Tibial artery (tissue), 4 donors: ENCODE results near the gene MRGPRD.

Source experiments
- DNase-seq, 2 donors: peaks; one replicate each; pipeline ENCODE4 v3.0.0-alpha.2; 2019
- H3K27ac ChIP-seq, 2 donors: fragments of 200-600 bp; sonication (generic) in 1 of 2; 1 replicate in 1 of 2; 2 replicates in 1 of 2; pipeline ENCODE4 v1.5.1; 2018 to 2019; ENCODE audit warnings: mild to moderate bottlenecking in 1 of 2
- H3K27me3 ChIP-seq, 2 donors: fragments of 200-600 bp; sonication (generic) in 1 of 2; one replicate each; pipeline versions ENCODE4 v1.5.1 to v1.6.0; 2016 to 2019
- H3K36me3 ChIP-seq, 3 donors: fragments of 200-600 bp; sonication (generic) in 2 of 3; one replicate each; pipeline ENCODE4 v1.5.1; 2016 to 2019; ENCODE audit warnings: mild to moderate bottlenecking in 2 of 3
- H3K4me1 ChIP-seq, 4 donors: fragments of 200-600 bp; sonication (generic) in 2 of 4; 1 replicate in 3 of 4; 2 replicates in 1 of 4; pipeline ENCODE4 v1.5.1; 2016 to 2019
- H3K4me3 ChIP-seq, 2 donors: fragments of 200-600 bp; sonication (generic) in 1 of 2; 1 replicate in 1 of 2; 2 replicates in 1 of 2; pipeline ENCODE4 v1.5.1; 2018 to 2019; ENCODE audit warnings: mild to moderate bottlenecking in 2 of 2
- H3K9me3 ChIP-seq, 3 donors: fragments of 200-600 bp; sonication (generic) in 1 of 3; one replicate each; pipeline ENCODE4 v1.5.1; 2016 to 2019
- intact Hi-C: fragments of 100-400 bp; cut with DNase I; formaldehyde crosslinking; loops from one replicate; pipeline ENCODE4 v1.15.0; 2023; ENCODE audit warnings: low total_unique reads
- TF ChIP-seq, protein P1 (sequence below), 2 experiments: fragments of 200-600 bp in 1 of 2; fragments of 450-650 bp in 1 of 2; IDR thresholded peaks; one replicate each; pipeline ENCODE4 v1.5.1; 2017 to 2019; ENCODE audit warnings: antibody characterized with exemption in 2 of 2, mild to moderate bottlenecking in 1 of 2, moderate library complexity in 1 of 2

Gene MRGPRD

DNA sequence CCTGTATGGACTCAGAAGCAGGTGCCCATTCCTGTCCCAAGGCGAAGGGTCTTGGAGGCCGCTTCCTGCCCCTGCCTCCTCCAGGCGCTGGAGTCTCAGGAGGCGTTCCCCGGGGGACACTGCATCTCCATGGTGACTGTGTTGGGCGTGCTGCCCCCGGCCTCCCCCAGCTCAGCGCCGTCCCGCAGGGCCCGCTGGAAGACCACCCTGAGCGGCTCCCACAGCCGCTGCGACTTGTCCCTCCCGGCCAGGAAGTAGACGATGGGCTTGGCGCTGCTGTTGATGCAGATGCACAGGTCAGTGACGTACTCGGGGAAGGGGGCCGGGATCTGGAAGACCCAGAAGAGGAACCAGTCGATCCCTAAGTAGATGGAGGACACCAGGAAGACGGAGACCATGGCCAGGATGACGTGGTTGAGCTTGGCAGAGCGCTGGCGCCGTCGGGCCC lies 24.4 kb upstream of the MRGPRD start:
- Histone ChIP-seq H3K4me1 (peaks cover 24 to 97% (median 84%) of the 10 kb centered on the region in 4 donors), H3K36me3 (peaks cover 47 to 57% (median 50%) of the 10 kb centered on the region in 3 donors), H3K4me3 (no peak overlapping the region), H3K27me3 (no peaks in the 10 kb centered on the region), H3K27ac (peak overlapping the region; percentile 91 to 93), H3K9me3 (no peaks in the 10 kb centered on the region)
- TF ChIP-seq, protein P1, sequence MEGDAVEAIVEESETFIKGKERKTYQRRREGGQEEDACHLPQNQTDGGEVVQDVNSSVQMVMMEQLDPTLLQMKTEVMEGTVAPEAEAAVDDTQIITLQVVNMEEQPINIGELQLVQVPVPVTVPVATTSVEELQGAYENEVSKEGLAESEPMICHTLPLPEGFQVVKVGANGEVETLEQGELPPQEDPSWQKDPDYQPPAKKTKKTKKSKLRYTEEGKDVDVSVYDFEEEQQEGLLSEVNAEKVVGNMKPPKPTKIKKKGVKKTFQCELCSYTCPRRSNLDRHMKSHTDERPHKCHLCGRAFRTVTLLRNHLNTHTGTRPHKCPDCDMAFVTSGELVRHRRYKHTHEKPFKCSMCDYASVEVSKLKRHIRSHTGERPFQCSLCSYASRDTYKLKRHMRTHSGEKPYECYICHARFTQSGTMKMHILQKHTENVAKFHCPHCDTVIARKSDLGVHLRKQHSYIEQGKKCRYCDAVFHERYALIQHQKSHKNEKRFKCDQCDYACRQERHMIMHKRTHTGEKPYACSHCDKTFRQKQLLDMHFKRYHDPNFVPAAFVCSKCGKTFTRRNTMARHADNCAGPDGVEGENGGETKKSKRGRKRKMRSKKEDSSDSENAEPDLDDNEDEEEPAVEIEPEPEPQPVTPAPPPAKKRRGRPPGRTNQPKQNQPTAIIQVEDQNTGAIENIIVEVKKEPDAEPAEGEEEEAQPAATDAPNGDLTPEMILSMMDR (IDR thresholded peaks at IDR 0.05) = no peak
- peak in 1 of 2 donors; percentile 67 for DNase-seq
- intact Hi-C loops = loop anchor here (5.0 to 10.0 kb wide), 2 partner anchors 80 to 82 kb away; no protein-coding TSS in a partner anchor

DNA sequence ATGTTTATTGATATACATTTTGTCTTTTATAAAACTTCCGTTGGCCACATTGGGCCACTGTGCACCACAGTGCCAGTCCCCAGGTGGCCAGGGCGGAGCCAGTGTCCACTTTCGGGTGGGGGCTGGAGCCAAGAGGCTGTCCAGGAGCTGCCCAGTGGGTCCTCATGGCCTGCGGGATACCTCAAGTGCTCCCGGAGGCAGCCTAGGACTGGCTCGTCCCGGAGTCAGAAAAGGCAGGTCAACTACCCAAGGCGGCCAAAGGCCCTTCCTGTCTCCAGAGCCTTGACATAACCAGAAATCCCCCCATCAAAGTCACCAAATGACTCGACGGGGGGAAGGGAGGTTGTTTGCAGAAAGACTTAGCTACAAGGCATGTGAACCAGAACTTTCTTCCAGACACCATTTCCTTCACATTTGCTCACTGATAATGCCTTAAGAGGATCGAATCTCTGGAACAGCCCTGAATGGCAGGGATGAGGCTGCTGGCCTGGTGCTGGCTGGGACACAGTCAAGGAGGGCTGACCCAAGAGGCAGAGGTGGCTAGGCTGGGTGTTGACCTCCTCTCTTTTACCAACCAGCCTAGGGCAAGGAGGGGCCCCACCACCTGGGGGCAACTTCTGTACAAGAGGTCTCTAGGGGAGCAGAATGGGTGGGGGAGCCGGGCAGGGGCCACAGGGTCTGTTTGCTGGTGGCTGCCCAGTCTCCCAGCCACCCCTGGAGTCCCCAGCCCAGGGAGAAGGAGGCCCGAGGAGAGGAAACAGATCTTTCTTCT lies 23.8 kb upstream of the MRGPRD start:
- no peak overlapping the region for H3K4me3 ChIP-seq
- peak overlapping the region; percentile 91 to 93 for H3K27ac ChIP-seq
- TF ChIP-seq, protein P1 (IDR thresholded peaks at IDR 0.05) = no peak
- DNase-seq = peak in 1 of 2 donors; percentile 59
- intact Hi-C loops = loop anchor here (5.0 to 10.0 kb wide), 2 partner anchors 80 to 83 kb away; no protein-coding TSS in a partner anchor
- no peaks in the 10 kb centered on the region for H3K9me3 ChIP-seq
- H3K27me3 ChIP-seq = no peaks in the 10 kb centered on the region
- peaks cover 47 to 57% (median 50%) of the 10 kb centered on the region in 3 donors for H3K36me3 ChIP-seq
- H3K4me1 ChIP-seq = peaks cover 24 to 97% (median 84%) of the 10 kb centered on the region in 4 donors

DNA sequence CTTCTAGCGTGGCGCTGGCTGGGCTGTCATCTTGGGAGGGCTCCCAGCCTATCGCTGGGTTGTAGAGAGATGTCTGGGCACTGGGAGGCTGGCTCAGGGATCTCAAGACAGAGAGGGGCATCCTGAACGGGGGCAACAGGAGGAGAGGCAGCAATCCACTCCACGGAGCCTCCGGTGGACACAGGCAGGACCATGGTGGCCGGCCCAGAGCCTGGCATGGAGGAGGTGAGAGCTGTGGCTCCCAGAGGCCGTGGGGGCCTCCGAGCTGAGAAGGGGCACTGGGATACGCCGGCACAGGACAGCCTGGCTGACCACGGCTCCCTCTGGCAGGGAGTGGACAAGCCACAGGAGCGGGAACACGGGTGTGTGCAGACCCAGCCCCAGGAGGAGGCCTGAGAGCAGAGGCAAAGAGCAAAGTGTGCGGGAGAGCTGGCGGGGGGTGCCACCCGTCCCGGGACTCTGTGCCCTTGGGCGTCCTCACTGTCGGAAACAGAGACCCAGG lies 23.1 kb upstream of the MRGPRD start:
- H3K27me3 ChIP-seq = no peaks in the 10 kb centered on the region
- peak in 1 of 2 donors; percentile 65 for DNase-seq
- peaks cover 18 to 97% (median 84%) of the 10 kb centered on the region in 4 donors for H3K4me1 ChIP-seq
- H3K36me3 ChIP-seq = peaks cover 47 to 51% (median 50%) of the 10 kb centered on the region in 3 donors
- H3K9me3 ChIP-seq = no peaks in the 10 kb centered on the region
- TF ChIP-seq, protein P1 (IDR thresholded peaks at IDR 0.05) = no peak
- H3K4me3 ChIP-seq = no peak overlapping the region
- peak overlapping the region; percentile 91 to 93 for H3K27ac ChIP-seq
- intact Hi-C loops = loop anchor here (10.0 kb wide), 1 partner anchor 79 kb away; no protein-coding TSS in a partner anchor

DNA sequence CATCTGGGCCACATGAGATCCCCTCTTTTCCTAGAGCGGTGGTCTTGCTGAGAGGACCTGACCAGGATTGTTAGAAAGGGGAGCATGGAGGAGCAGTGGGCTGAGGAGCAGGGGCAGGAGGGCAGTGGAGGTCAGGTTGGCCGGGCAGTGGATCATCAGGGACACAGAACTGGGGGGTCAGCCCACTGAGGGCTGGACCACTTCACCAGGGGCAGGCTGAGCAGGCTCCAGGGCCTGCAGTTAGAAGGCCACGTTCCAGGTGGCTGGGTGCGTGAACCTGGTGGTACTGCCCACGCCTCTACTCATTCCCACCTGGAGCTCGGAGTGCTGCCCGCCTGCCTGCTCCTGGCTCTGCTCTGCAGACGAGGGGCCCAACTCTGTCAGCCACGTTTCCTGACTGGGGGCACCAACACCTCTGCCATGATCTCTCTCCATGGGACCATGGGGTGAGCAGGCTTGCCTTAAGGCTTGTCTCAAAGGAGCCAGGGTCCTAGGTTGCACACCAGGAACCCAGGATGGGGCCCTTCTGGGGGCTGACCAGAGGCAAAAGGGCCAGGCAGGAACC lies 22.6 kb upstream of the MRGPRD start:
- no peak overlapping the region for H3K4me3 ChIP-seq
- intact Hi-C loops = loop anchor here (10.0 kb wide), 1 partner anchor 79 kb away; no protein-coding TSS in a partner anchor
- no peaks in the 10 kb centered on the region for H3K27me3 ChIP-seq
- H3K4me1 ChIP-seq = peaks cover 17 to 98% (median 84%) of the 10 kb centered on the region in 4 donors
- no peaks in the 10 kb centered on the region for H3K9me3 ChIP-seq
- TF ChIP-seq, protein P1 (IDR thresholded peaks at IDR 0.05) = no peak
- DNase-seq = peak in 1 of 2 donors; percentile 66
- peaks cover 45 to 50% (median 50%) of the 10 kb centered on the region in 3 donors for H3K36me3 ChIP-seq
- peak overlapping the region; percentile 91 to 93 for H3K27ac ChIP-seq

DNA sequence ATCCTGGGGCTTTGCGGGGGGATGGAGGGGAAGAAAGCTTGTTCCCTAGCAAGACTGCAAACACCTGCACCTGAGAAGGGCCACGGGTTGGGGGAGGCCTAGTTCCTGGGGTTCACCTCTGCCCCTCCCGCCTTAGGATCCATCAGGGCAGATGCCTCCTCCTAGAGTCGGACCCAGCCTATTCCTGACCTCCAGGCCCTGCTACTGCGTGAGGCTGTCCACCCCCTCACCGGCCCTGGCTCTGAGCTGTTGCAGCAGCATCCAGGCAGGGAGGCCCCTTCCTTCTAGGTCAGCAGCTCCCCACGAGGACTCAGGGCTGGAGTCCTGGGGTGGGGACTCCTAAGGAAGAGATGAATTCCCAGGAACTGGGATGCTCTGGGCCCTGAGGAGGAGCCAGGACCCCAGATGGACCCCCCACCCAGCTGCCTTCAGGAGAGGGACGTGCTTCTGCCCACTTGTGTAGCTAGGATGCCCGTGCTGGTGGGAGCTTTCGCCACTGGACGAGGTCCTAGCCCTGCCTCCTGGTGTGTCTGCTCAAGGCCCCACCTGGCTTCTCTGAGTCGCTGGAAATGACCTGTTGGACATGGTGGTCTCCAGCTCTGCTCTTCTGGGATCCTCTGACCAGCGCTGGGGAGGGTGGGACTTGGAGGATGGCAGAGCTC lies 21.9 kb upstream of the MRGPRD start:
- peak in 1 of 2 donors; percentile 70 for DNase-seq
- Histone ChIP-seq H3K4me3 (no peak overlapping the region), H3K9me3 (no peaks in the 10 kb centered on the region), H3K36me3 (peaks cover 38 to 48% (median 44%) of the 10 kb centered on the region in 3 donors), H3K4me1 (peaks cover 17 to 98% (median 82%) of the 10 kb centered on the region in 4 donors), H3K27me3 (no peaks in the 10 kb centered on the region), H3K27ac (peak overlapping the region; percentile 91 to 93)
- intact Hi-C loops = loop anchor here (10.0 kb wide), 1 partner anchor 78 kb away; no protein-coding TSS in a partner anchor
- TF ChIP-seq, protein P1 (IDR thresholded peaks at IDR 0.05) = no peak
